ENCODE results near the gene NUFIP2.
"Not testable (repeated sequence)": the region's sequence is repeated elsewhere in the genome, so short reads cannot be mapped to it uniquely, and the experiment has no call there.

Gene NUFIP2

GRCh38 chr17:29279397-29280070 is 14.4 kb downstream of the NUFIP2 start:
- no peak for DNase-seq

GRCh38 chr17:29278692-29279091 is 15.3 kb downstream of the NUFIP2 start:
- DNase-seq = no peak

GRCh38 chr17:29273924-29274323 is 20.0 kb downstream of the NUFIP2 start:
- no peak for DNase-seq

- not testable (repeated sequence) for DNase-seq
Measured at GRCh38 chr17:29271980-29272379, 22.0 kb downstream of the NUFIP2 start.

GRCh38 chr17:29263916-29264315 is 30.0 kb downstream of the NUFIP2 start:
- DNase-seq = no peak

GRCh38 chr17:29257756-29258155 is 36.2 kb downstream of the NUFIP2 start:
- no peak for DNase-seq

- no peak for DNase-seq
Measured at GRCh38 chr17:29256735-29257466, 37.0 kb downstream of the NUFIP2 start.

GRCh38 chr17:29255926-29256522 is 37.9 kb downstream of the NUFIP2 start:
- DNase-seq = no peak

- no peak for DNase-seq
Measured at GRCh38 chr17:29253037-29253436, 40.9 kb downstream of the NUFIP2 start.

GRCh38 chr17:29252101-29252791 is 41.7 kb downstream of the NUFIP2 start:
- DNase-seq = peak; percentile 27

- no peak for DNase-seq
Measured at GRCh38 chr17:29251184-29251583, 42.8 kb downstream of the NUFIP2 start.

GRCh38 chr17:29250666-29251065 is 43.3 kb downstream of the NUFIP2 start:
- DNase-seq = peak; percentile 73

- DNase-seq = no peak
Measured at GRCh38 chr17:29248845-29249244, 45.1 kb downstream of the NUFIP2 start.

- no peak for DNase-seq
Measured at GRCh38 chr17:29247219-29247618, 46.7 kb downstream of the NUFIP2 start.

- no peak for DNase-seq
Measured at GRCh38 chr17:29246628-29247027, 47.3 kb downstream of the NUFIP2 start, which contains the start of gene CRYBA1. TSS of gene CRYBA1 (plus strand) at chr17:29246859. CDS start at chr17:29246864, 5 bp downstream.

GRCh38 chr17:29245401-29245800 is 48.5 kb downstream of the NUFIP2 start:
- no peak for DNase-seq

GRCh38 chr17:29243792-29244191 is 50.2 kb downstream of the NUFIP2 start:
- no peak for DNase-seq

- no peak for DNase-seq
Measured at GRCh38 chr17:29242790-29243189, 51.2 kb downstream of the NUFIP2 start.

GRCh38 chr17:29242051-29242450 is 51.9 kb downstream of the NUFIP2 start:
- no peak for DNase-seq

GRCh38 chr17:29240968-29241963 is 52.7 kb downstream of the NUFIP2 start:
- DNase-seq = peak; percentile 98

- DNase-seq = peak; percentile 14
Measured at GRCh38 chr17:29240477-29240876, 53.5 kb downstream of the NUFIP2 start.
